Measurements from ENCODE around the gene CORIN. TPM values are rescaled to one million over a fixed set of nuclear protein-coding genes. Genes with fewer than 3 reads are reported as not detected.

The CORIN gene
- polyA plus RNA-seq, 1 of the 3 experiments (the other 2 are of a cell fraction): 1.1 TPM

DNA sequence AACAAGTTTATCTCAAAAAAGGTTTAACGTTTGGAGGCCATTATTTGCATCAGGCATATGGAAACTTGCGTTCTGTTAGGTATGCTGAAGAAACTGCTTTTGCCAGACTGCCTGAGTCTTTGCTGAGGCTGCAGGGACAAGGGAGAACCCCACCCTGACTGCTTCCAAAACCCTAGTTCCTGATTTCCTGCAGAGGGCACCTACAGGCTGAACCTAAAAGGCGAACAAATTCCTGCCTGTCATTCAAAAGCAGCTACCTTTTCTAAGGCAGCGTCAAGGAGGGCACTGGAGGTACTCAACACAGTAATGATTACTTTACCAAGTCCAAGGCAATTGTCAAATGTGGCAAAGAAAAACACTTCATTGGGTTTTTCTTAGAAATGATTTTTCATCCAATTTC is 578 bp upstream of the CORIN start:
- no peak for DNase-seq
- CTCF ChIA-PET: interaction anchor here (0.7 to 8.6 kb wide), 5 partner anchors 31 to 168 kb away, joined by 3 to 417 read pairs (median 58); no protein-coding TSS in a partner anchor
- no peak overlapping the region for H3K9ac ChIP-seq
- H3K4me2 ChIP-seq: no peak overlapping the region
- H4K20me1 ChIP-seq (ENCODE audit: insufficient read depth): no peaks in the 10 kb centered on the region
- no peak overlapping the region for H3K4me3 ChIP-seq (ENCODE audit: low read depth in 2 of 2, low read length in 1 of 2)
- no peaks in the 10 kb centered on the region for H3K9me2 ChIP-seq
- peaks cover 20% of the 10 kb centered on the region for H3F3A ChIP-seq (replicated peaks; ENCODE audit: insufficient read depth)
- POLR2A ChIA-PET: no interaction called here
- H3K4me1 ChIP-seq (ENCODE audit: control insufficient read depth in 1 of 2, insufficient read depth in 2 of 2, low read depth in 1 of 2, low read length in 1 of 2): peaks cover 0 to 9% of the 10 kb centered on the region in 2 experiments; a peak in 2 of 4 replicates
- H3K36me3 ChIP-seq (replicated peaks in 1 of 2; ENCODE audit: control insufficient read depth in 1 of 2, insufficient read depth in 2 of 2, low read length in 1 of 2): peaks cover 5 to 23% of the 10 kb centered on the region in 2 experiments
- no peaks in the 10 kb centered on the region for H3K27me3 ChIP-seq (ENCODE audit: insufficient read depth)
- TF ChIP-seq, protein P1, sequence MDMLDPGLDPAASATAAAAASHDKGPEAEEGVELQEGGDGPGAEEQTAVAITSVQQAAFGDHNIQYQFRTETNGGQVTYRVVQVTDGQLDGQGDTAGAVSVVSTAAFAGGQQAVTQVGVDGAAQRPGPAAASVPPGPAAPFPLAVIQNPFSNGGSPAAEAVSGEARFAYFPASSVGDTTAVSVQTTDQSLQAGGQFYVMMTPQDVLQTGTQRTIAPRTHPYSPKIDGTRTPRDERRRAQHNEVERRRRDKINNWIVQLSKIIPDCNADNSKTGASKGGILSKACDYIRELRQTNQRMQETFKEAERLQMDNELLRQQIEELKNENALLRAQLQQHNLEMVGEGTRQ (IDR thresholded peaks at IDR 0.05; ENCODE audit: borderline replicate concordance, low read depth, low read length): no peak
- TF ChIP-seq TEAD4 (IDR thresholded peaks at IDR 0.05; ENCODE audit: borderline replicate concordance, insufficient read depth) (no peak), NRF1 (IDR thresholded peaks at IDR 0.05; ENCODE audit: low read depth, low read length) (no peak), EP300 (IDR thresholded peaks at IDR 0.05; ENCODE audit: borderline replicate concordance in 1 of 2, low read depth in 1 of 2, low read length in 1 of 2) (no peak), GATA2 (CRISPR knock-in tag; IDR thresholded peaks at IDR 0.05) (no peak), ELF1 (IDR thresholded peaks at IDR 0.05) (no peak), JUND (IDR thresholded peaks at IDR 0.05) (no peak), TAF1 (IDR thresholded peaks at IDR 0.05; ENCODE audit: borderline replicate concordance, low read depth, low read length) (no peak), EZH2phosphoT487 (IDR thresholded peaks at IDR 0.05; ENCODE audit: borderline replicate concordance, low read depth) (no peak), CHD2 (IDR thresholded peaks at IDR 0.05; ENCODE audit: low read length, partially characterized antibody) (no peak), YY1 (IDR thresholded peaks at IDR 0.05; ENCODE audit: low read depth) (no peak), MEF2A (IDR thresholded peaks at IDR 0.05; ENCODE audit: borderline replicate concordance, low read depth) (no peak)
- TF ChIP-seq, protein P2, sequence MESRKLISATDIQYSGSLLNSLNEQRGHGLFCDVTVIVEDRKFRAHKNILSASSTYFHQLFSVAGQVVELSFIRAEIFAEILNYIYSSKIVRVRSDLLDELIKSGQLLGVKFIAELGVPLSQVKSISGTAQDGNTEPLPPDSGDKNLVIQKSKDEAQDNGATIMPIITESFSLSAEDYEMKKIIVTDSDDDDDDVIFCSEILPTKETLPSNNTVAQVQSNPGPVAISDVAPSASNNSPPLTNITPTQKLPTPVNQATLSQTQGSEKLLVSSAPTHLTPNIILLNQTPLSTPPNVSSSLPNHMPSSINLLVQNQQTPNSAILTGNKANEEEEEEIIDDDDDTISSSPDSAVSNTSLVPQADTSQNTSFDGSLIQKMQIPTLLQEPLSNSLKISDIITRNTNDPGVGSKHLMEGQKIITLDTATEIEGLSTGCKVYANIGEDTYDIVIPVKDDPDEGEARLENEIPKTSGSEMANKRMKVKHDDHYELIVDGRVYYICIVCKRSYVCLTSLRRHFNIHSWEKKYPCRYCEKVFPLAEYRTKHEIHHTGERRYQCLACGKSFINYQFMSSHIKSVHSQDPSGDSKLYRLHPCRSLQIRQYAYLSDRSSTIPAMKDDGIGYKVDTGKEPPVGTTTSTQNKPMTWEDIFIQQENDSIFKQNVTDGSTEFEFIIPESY (IDR thresholded peaks at IDR 0.05; ENCODE audit: borderline replicate concordance, low read depth): no peak
- TF ChIP-seq, protein P3, sequence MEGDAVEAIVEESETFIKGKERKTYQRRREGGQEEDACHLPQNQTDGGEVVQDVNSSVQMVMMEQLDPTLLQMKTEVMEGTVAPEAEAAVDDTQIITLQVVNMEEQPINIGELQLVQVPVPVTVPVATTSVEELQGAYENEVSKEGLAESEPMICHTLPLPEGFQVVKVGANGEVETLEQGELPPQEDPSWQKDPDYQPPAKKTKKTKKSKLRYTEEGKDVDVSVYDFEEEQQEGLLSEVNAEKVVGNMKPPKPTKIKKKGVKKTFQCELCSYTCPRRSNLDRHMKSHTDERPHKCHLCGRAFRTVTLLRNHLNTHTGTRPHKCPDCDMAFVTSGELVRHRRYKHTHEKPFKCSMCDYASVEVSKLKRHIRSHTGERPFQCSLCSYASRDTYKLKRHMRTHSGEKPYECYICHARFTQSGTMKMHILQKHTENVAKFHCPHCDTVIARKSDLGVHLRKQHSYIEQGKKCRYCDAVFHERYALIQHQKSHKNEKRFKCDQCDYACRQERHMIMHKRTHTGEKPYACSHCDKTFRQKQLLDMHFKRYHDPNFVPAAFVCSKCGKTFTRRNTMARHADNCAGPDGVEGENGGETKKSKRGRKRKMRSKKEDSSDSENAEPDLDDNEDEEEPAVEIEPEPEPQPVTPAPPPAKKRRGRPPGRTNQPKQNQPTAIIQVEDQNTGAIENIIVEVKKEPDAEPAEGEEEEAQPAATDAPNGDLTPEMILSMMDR (IDR thresholded peaks at IDR 0.05): no peak
- TF ChIP-seq, protein P4, sequence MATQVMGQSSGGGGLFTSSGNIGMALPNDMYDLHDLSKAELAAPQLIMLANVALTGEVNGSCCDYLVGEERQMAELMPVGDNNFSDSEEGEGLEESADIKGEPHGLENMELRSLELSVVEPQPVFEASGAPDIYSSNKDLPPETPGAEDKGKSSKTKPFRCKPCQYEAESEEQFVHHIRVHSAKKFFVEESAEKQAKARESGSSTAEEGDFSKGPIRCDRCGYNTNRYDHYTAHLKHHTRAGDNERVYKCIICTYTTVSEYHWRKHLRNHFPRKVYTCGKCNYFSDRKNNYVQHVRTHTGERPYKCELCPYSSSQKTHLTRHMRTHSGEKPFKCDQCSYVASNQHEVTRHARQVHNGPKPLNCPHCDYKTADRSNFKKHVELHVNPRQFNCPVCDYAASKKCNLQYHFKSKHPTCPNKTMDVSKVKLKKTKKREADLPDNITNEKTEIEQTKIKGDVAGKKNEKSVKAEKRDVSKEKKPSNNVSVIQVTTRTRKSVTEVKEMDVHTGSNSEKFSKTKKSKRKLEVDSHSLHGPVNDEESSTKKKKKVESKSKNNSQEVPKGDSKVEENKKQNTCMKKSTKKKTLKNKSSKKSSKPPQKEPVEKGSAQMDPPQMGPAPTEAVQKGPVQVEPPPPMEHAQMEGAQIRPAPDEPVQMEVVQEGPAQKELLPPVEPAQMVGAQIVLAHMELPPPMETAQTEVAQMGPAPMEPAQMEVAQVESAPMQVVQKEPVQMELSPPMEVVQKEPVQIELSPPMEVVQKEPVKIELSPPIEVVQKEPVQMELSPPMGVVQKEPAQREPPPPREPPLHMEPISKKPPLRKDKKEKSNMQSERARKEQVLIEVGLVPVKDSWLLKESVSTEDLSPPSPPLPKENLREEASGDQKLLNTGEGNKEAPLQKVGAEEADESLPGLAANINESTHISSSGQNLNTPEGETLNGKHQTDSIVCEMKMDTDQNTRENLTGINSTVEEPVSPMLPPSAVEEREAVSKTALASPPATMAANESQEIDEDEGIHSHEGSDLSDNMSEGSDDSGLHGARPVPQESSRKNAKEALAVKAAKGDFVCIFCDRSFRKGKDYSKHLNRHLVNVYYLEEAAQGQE (IDR thresholded peaks at IDR 0.05; ENCODE audit: low read depth, low read length): no peak
- H3K79me2 ChIP-seq (ENCODE audit: insufficient read depth): no peaks in the 10 kb centered on the region
- H2AFZ ChIP-seq (ENCODE audit: low read depth): no peak overlapping the region
- H3K27ac ChIP-seq (ENCODE audit: low read depth in 2 of 2, low read length in 1 of 2): no peak overlapping the region
- WGBS (ENCODE audit: low lambda C conversion rate): 77% methylated on average over 4 of the region's 4 CpGs
- H3K9me3 ChIP-seq: no peaks in the 10 kb centered on the region

Data from SK-N-SH (cell line).